AG04449 (cell line): ENCODE results near the gene CCDC60.

Experiments used
- CTCF ChIA-PET: fragments of 350-600 bp; formaldehyde crosslinking; extraction: SDS; loops from one replicate; lab custom pipeline; 2021; ENCODE audit warnings: antibody characterized with exemption; lab: Yijun Ruan, JAX
- POLR2A ChIA-PET: fragments of 400-600, 350-600 bp; formaldehyde crosslinking; extraction: SDS; loops from one replicate; lab custom pipeline; 2020; ENCODE audit warnings: antibody characterized with exemption, inconsistent platforms; lab: Yijun Ruan, JAX
- DNase-seq: peaks from one replicate; pipeline ENCODE4 v3.0.0-alpha.2; 2010; ENCODE audit warnings: low read depth, low spot score
- H3K4me3 ChIP-seq: 2 replicates; pipeline ENCODE4 v1.5.1; 2011; ENCODE audit warnings: low read depth, mild to moderate bottlenecking, control low read depth, low read length
- TF ChIP-seq, protein P1 (sequence below): IDR thresholded peaks from one replicate; pipeline ENCODE4 v1.5.1; 2011; ENCODE audit warnings: mild to moderate bottlenecking, moderate library complexity, low read length, control low read depth, inconsistent platforms; ENCODE audit not compliant: insufficient read depth; ENCODE audit errors: missing control alignments

CCDC60 gene, protein sequence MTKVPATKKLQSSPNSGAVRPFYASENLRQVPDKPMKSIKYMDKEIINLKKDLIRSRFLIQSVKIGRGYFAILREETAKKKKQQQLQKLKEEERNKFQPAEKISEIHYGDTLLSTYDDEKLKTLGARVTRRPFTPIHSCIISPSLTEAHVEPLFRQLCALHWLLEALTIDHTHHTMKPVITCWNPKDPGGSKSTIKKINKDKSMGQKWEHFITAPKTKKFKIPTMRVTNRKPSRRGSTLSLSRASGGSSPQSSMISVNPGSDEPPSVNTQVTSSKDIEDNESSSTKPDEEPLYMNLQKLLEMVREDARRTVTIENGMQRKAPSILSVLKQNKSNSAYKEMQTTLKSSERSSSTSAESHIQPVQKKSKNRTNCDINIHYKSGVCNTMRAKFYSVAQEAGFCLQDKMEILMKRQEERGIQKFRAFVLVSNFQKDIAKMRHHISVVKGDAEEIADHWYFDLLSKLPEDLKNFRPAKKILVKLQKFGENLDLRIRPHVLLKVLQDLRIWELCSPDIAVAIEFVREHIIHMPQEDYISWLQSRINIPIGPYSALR

DNA sequence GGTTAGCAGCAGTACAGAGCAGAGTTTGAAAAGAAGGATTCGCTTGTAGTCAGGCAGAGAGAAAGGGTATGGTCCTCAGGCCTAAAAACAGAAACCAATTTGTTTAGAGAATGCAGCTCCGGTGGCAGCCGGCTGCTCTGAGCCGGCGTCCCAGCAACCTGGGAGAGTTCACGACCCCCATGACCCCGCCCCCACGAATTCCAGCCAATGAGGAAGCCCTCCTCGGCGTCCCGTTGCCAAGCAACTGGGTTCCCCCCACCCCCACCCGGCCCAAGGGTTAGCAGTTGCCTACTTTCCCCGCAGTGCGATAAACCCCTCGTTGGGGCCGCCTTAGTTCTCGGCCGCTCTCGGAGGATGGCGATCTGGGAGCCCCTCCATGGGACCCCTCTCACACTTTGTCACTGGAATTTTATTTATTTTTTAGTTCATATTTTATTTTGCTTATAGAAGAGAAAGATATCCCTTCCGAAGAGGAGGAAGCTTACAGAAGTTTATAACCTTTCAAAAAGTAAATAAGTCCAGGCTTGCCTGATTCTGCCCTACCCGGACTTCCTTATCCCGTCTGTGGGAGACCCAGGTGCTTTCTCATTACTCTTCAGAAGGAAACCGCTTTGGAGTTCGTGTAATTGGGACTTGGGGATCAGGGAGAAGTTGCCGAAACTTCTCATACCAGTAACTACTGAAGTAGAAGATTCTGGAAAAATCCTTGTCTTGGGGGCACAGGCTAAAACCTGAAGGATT, at the start of gene CCDC60:
TSS of gene CCDC60 (plus strand) at position 300 of the 741 bp plus-strand sequence. CDS start 448 bp downstream, outside the sequence.
- TF ChIP-seq, protein P1, sequence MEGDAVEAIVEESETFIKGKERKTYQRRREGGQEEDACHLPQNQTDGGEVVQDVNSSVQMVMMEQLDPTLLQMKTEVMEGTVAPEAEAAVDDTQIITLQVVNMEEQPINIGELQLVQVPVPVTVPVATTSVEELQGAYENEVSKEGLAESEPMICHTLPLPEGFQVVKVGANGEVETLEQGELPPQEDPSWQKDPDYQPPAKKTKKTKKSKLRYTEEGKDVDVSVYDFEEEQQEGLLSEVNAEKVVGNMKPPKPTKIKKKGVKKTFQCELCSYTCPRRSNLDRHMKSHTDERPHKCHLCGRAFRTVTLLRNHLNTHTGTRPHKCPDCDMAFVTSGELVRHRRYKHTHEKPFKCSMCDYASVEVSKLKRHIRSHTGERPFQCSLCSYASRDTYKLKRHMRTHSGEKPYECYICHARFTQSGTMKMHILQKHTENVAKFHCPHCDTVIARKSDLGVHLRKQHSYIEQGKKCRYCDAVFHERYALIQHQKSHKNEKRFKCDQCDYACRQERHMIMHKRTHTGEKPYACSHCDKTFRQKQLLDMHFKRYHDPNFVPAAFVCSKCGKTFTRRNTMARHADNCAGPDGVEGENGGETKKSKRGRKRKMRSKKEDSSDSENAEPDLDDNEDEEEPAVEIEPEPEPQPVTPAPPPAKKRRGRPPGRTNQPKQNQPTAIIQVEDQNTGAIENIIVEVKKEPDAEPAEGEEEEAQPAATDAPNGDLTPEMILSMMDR: no peak
- POLR2A ChIA-PET: no interaction called here

DNA sequence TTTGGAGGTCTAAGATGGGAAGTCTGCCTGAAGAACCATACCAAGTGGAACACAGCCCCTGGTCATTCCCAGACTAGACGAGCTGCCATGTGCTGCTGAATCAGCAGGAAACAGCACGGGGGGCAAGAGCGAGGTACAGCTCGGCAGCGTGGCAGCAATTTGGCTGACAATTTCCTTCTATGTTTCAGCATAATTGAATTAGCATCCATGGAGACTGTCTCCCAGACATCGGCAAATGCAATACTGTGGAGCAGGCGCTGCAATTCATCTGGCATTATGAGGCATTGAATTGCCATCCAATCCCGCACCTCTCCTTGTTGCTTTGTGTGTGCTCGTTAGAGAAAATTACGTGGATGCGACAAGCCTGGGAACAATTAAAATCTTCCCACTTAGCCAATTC, 46.0 kb upstream of the CCDC60 start:
- POLR2A ChIA-PET: no interaction called here
- CTCF ChIA-PET: no interaction called here

More for the DNA sequence above, at the start of gene CCDC60:
- H3K4me3 ChIP-seq: no peak within 1 kb of the TSS
- CTCF ChIA-PET: no interaction called here
- DNase-seq: no peak

DNA sequence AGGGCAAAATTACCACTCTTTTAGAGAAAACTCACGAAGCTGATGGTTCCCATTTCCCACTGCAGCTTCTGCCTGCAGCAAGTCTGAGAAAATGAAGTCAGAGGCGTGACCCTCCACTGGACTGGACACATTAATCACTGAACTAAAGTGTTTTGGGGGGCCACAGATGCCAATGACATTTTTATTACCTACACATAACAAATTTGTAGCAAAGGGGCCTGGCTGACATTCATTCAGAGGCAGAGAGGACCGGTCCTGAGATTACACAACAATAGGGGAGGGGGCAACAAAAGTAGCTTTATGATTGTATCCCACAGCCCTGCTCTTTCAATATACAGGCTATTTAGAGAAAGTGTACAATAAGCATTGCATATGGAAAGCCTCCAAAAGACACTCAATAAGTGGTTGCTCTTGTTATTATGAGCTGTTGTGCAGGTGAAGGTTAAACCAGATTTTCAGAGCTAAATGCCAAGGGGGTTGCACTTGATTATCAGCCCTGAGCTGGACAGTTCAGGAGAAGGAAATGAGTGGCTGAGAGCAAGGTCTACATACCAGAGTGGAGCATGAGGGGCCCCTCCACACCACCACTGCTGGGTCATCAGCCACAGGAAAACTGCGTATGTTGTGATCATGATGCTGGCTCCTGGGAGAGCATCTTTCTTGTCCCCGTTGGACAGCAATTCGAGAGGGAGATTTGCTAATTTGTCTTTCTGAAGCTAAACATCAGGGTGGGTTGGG, 41.5 kb upstream of the CCDC60 start:
- H3K4me3 ChIP-seq: no peak overlapping the region
- POLR2A ChIA-PET: no interaction called here
- TF ChIP-seq, protein P1: no peak
- CTCF ChIA-PET: no interaction called here
- DNase-seq: no peak

More for the DNA sequence above, 46.0 kb upstream of the CCDC60 start:
- DNase-seq: no peak
- H3K4me3 ChIP-seq: no peak overlapping the region
- TF ChIP-seq, protein P1: no peak

DNA sequence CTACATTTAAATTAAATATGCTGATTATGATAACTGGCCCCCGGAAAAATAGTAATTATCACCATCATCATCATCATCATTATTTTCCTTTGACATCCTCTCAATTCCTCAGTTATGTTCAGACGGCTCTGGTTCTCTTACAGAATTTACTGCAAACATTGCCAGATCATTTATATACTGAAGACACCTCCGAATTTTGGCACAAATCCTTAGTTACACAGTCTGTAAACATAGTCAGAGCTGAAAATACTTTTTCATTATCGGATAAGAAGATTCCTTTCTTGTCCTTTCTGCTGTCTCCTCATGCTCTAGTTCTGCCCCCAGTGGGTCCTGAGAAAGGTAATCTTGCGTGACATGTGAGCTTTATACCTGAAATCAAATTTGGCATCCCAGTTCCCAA, 40.3 kb upstream of the CCDC60 start:
- H3K4me3 ChIP-seq: no peak overlapping the region
- TF ChIP-seq, protein P1: no peak
- ChIA-PET POLR2A (no interaction called here), CTCF (no interaction called here)
- DNase-seq: no peak

DNA sequence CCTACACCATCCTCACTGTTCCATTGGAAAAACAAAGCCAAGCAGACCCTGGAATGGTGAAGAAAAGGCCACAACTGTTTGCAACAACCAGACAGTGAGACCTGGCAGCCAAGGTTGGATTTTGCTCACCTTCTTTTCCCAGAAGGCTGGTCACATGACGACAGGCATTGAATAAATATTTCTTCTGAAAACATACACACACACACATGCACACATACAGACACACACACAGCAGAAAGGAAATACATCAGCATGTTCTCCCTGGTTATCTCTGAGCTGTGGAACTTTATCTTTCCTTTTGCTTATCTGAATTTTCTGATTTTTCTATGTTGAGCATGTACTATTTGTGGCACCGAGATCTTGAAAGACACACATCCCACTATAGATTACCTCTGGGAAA, 38.0 kb upstream of the CCDC60 start:
- POLR2A ChIA-PET: no interaction called here
- TF ChIP-seq, protein P1: no peak
- H3K4me3 ChIP-seq: no peak overlapping the region
- no peak for DNase-seq
- CTCF ChIA-PET: no interaction called here

DNA sequence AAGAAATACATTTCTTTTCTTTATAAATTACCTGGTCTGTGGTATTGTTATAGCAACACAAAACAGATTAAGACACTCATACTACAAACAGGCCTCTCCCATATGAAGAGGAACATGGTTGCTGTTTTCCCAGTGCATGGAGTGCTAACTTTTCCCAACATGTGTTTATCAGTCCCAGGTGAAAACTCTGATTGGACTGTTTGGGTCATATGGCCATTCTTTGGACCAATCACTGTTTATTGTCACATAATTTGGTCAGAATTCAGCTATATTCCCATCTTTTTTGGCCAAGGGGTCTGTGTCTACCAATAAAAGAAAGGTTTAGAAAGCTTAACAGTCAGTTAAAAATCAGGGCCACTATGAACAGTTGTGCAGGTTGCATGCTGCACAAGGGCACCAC, 35.4 kb upstream of the CCDC60 start:
- CTCF ChIA-PET: no interaction called here
- POLR2A ChIA-PET: no interaction called here
- TF ChIP-seq, protein P1: no peak
- no peak overlapping the region for H3K4me3 ChIP-seq
- no peak for DNase-seq
